HG02870 (cell line): ENCODE measurements around the gene OOSP3.
"Not testable (repeated sequence)": the region's sequence is repeated elsewhere in the genome, so short reads cannot be mapped to it uniquely, and the experiment has no call there.

Experiments
- ATAC-seq: cut with Tn5 transposase; IDR thresholded peaks from one replicate; pipeline ENCODE4 v1.9.1; 2021; ENCODE audit warnings: mild to moderate bottlenecking, moderate library complexity; ENCODE audit not compliant: unreplicated experiment

The OOSP3 gene

DNA sequence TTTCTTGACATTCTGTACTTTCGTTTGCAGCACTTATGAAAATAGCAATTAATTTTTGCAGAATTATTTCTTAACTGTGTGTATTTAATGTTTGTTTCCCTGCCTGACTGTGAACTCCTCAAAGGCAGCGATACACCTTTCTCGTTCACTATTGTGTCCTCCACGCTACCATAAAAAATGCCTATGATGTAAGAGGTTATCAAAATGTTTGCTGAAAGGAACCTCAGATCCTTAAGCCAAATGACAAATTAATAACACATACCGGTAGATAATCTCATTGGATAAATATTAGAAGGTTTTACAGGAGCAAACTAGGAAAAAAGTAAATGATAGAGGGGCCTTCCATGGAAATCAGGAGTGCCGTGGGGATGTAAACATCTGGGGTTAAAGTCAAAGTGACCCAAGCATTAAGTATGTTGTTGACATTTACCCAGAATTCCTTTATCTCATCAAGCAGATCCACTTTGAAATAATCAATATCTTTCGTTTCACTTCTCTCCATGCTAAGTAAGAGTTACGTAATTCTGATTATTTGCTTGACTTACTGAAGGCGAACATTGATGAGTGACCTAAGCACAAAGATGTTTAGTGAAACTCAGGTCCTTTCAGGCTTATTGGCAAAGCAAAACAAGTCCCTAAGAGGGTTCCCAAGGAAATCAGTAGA, 2.6 kb upstream of the OOSP3 start:
- no peak for ATAC-seq

DNA sequence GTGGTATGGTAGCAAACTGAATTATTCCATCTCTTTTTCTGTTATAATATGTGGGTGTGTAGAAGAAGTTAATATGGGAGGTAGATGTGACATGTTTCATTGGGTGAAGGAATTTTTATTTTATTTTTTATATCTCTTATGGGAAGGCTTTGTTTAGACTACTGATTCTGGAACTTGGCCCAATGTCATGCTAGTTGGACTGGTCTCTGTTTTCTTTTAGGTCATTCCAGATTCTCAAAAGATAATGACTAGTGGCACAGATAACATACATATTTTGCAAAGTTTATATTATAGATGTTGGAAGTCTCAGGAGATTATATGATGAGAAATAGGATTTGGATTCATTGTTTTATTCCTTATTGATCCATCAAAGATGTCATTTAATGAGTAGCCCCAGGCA, 1.3 kb upstream of the OOSP3 start:
- ATAC-seq: no peak

- ATAC-seq: no peak
These were observed 798 bp upstream of the OOSP3 start for GRCh38 chr11:59877784-59878183.

GRCh38 chr11:59879567-59879966, 985 bp downstream of the OOSP3 start:
- no peak for ATAC-seq

DNA sequence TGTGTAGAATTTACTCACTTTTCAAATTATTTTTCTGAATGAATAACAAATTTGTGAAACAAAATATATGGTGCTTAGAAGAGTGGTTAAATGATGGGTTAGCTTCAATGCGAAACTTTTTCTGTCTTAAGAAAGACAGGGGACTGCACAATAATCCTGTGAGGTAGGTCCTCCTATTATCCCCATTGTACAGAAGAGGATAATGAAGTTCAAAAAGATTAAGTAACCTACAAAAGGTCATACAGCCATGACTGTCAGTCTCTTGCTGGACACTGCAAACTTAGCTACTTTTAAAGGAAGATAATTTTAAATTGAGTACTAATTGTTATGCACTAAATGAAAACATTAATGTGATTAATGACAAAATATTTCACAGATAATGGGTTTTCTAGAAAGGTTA, 5.0 kb downstream of the OOSP3 start:
- ATAC-seq: no peak

GRCh38 chr11:59887156-59887555, 8.6 kb downstream of the OOSP3 start:
- ATAC-seq: not testable (repeated sequence)

DNA sequence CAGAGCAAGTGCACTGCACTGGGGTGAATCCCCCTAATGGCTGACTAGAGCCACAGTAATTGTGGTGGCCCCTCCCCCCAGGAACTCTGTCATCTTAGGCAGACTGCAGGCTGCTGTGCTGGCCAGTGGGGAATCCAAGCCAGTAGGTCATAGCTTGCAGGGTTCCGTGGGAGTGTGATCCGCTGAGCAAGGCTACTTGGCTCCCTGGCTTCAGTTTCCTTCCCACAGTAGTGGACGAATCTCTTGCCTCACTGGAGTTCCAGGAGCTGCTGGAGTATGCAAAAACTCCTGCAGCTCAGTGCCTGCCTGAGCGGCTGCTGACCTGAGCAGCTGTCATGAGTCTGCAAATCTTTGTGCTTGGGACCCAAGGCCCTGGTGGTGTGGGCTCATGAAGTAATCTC, 13.2 kb downstream of the OOSP3 start:
- ATAC-seq: no peak

DNA sequence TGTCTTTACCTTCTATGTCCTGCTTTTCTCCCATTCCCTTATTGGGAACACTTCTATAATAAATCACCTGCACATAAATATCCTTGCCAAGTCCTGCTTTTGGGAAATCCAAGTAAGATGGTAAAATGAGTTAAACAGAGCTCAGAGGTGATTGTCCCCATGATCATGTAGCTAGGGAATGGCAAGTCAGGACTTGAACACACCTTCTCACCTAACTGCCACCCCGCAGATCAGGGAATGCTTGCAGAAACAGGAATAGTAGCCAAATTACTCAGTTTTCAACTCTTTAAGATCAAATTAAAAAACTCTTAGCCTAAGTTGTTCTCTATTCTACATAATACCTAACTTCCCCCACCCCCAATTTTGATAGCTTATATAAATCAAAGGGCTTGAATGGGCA, 16.0 kb downstream of the OOSP3 start:
- no peak for ATAC-seq

- ATAC-seq: no peak
These were observed 19.5 kb downstream of the OOSP3 start for GRCh38 chr11:59898046-59898445.

- ATAC-seq: no peak
These were observed 20.1 kb downstream of the OOSP3 start for GRCh38 chr11:59898650-59899049.

DNA sequence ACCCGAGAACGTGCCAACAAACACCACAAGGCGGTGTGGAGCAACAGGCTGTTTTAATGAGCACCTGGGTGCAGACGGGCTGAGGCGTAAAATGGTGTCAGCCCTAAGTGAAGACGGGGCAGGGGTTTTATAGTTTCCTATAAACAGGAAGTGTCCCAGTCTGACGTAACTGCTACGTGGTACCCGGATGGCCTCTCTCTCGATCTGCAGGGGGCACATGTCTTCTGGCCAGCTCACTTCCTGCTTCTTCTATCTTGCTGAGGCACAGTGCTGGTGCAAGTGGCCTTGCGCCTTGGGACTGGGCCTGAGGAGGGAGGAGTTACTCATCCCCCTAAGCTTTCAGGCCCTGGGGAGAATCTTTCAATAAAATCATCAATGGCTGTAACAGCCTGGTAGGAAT, 20.9 kb downstream of the OOSP3 start:
- ATAC-seq: no peak

- ATAC-seq: no peak
These were observed 22.0 kb downstream of the OOSP3 start for GRCh38 chr11:59900366-59901126.

GRCh38 chr11:59901306-59901705, 22.7 kb downstream of the OOSP3 start:
- no peak for ATAC-seq

GRCh38 chr11:59903569-59903968, 25.0 kb downstream of the OOSP3 start:
- ATAC-seq: not testable (repeated sequence)

DNA sequence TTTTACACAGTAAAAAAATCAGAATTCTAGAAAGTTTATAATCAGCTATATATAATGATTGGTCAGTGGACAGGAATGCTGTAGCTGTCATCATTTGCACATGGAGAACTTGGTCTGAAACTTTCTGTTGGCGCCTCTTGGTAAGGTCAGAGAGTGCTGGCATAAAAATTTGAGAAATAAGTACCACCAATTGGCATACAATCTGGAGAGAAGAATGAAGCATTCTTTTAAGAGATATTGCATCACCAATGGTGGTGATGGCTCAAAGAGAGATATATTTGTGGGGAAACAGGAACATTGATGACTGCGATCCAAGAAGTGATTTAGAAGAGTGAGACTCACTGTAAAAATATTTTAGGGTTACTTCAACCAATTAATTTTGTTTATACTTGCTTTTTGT, 39.9 kb downstream of the OOSP3 start:
- ATAC-seq: no peak

GRCh38 chr11:59918987-59919589, 40.5 kb downstream of the OOSP3 start:
- no peak for ATAC-seq

GRCh38 chr11:59923813-59924212, 45.2 kb downstream of the OOSP3 start:
- ATAC-seq: no peak

- no peak for ATAC-seq
These were observed 53.1 kb downstream of the OOSP3 start for GRCh38 chr11:59931688-59932087.

DNA sequence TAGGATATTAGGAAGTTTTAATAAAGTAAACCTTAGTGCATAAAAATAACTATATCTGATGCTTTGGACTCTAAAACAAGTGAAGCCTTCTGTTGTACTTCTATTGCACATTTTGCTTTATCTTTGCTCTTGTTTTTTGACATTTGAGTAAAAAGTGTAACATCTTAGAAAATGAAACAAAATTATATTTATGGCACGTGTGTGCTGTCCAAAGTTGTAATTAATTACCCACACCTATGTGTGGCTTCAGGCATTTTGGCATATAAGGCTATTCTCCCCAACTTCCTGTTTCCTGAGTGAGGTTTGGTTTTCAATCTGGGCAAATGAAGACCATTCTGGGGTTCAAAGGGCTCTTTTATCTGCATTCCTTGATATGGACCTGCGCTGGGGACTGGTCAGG, 59.5 kb downstream of the OOSP3 start, which contains the start of gene OOSP1:
OOSP1 (plus strand) TSS at position 301 of the 400 bp plus-strand sequence; CDS start at position 324, 23 bp downstream.
- no peak for ATAC-seq

- no peak for ATAC-seq
These were observed 60.1 kb downstream of the OOSP3 start for GRCh38 chr11:59938718-59939117.

DNA sequence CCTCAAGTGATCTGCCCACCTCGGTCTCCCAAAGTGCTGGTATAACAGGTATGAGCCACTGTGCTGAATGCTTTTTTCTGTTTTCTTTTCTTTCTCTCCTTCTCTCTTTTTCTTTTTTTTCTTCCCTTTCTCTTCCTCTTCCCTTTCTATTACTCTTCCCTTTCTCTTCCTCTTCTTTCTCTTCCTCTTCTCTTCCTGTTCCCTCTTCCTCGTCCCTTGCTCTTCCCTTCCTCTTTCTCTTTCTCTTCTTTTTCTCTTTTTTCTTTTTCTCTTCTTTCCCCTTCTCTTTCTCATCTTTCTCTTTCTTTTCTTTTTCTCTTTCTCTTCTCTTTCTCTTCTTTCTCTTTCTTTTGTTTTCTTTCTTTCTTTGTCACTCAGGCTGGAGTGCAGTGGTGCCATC, 60.9 kb downstream of the OOSP3 start:
- ATAC-seq: no peak

DNA sequence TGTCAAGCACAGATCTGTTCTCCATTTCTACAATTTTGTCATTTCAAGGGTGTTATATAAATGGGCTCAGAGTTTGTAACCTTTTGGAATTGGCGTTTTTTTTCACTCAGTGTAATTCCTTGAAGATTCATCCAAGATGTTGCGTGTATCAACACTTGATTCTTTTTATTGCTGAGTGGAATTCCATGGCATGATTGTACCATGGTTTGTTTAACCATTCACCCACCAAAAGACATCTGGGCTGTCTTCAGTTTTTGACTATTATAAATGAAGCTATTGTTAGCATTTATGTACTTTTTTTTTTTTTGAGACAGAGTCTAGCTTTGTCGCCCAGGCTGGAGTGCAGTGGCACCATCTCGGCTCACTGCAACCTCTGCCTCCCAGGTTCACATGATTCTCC, 62.5 kb downstream of the OOSP3 start:
- ATAC-seq: no peak
